GM18907 (cell line): Measurements from ENCODE around the gene PML.

Experiments used
- ATAC-seq: cut with Tn5 transposase; IDR thresholded peaks from one replicate; pipeline ENCODE4 v1.9.1; 2021; ENCODE audit warnings: mild to moderate bottlenecking, moderate library complexity; ENCODE audit not compliant: unreplicated experiment

PML gene

DNA sequence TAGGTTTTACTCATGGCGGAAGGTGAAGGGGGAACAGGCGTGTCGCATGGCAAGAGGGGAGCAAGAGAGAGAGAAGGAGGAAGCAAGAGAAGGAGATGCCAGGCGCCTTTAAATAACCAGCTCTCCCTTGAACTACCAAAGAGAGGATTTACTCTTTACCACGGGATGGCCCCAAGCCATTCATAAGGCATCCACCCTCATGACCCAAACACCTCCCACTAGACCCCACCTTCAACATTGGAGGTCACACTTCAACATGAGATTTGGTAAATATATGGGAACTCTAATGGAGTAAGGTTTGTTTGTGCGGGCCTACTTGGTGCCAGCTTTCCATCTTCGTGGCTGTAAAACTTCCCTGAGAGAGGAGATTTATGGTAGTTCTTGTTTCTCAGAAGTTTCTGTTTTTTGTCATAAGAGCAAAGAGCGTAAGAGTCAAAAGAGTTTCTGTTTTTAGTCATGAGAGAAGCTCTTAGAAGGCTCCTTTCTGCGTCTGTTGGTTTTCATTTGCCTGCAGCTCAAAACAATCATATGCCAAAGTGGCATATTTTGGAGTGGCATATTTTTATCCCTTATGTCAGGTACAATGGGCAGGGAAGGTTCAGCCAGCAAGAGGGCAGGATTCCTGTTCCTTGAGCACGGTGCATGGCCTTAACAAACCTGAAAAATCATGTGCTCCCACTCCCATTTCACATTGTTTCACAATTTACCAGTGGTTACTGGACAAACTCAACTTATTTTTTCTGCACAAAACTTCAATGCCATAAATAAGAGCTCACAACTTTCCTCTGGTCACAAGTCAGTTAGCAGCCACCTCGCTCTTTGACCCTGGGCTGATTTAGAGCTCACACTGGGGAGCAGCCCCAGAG, 12.5 kb downstream of the PML start:
- ATAC-seq: no peak

- ATAC-seq: no peak
Observed at GRCh38 chr15:74007820-74008371, 13.4 kb downstream of the PML start.

GRCh38 chr15:74008901-74009300, 14.4 kb downstream of the PML start:
- no peak for ATAC-seq

GRCh38 chr15:74010929-74011540, 16.5 kb downstream of the PML start:
- ATAC-seq: no peak

DNA sequence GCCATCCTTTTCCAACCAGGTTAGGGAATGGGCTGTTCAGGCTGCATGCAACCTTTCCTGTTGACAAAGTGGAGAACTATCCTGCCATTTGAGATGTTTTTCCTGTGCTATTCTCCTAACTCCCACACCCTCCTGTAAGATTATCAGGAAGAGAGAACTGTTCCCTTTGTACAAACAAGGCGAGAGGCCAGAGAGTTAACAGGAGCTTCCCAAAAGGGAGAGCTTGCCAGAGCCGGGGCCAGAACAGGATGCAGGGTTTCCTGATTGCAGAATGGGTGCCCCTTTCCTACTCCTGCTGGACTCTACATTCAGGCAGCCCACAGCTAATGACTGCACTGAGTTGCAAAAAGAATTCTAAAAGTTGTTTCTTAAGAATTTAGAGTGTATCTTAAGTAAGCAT, 17.1 kb downstream of the PML start:
- ATAC-seq: no peak

DNA sequence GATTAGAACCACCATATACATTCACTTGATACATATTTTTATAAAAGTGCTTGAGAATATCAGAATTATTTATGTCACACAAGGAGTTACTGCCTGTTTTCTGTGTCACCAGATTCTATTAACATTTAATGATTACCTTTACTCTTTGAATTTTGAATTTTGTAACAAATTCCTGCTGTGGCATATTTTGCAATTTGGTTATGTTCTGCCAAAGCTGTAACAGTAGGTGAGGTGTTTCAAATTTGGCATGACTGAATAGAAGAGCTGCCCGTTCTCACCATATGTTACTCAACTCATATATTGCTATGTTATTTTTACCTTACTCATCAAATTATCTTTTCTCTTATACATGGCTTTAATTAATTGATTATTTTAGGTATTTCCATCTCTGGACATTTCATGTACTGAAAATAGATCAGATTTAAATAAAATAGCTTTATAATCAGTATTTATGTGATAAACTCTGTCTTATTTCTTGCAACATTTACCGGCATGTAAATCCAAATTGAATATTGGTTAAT, 18.9 kb downstream of the PML start:
- no peak for ATAC-seq

- no peak for ATAC-seq
Observed at GRCh38 chr15:74019734-74020133, 25.2 kb downstream of the PML start.

GRCh38 chr15:74022706-74023470, 28.4 kb downstream of the PML start:
- ATAC-seq: no peak

DNA sequence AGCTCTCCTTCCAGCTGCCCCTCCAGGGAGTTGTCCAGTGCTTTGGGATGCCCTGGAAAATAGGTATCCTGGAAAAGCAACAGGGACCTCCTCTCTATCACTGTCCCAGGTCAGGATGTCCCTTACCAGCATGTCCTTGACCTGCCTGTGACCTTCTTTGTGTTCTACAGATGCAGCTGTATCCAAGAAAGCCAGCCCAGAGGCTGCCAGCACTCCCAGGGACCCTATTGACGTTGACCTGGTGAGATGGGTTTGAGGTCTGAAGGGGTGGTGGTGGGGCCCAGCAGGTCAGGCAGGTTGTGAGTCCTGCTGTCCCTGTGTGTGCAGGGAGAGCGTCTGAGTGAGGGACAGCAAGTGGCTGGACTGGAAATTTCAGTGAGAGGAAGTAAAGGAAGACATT, 30.2 kb downstream of the PML start:
- no peak for ATAC-seq

DNA sequence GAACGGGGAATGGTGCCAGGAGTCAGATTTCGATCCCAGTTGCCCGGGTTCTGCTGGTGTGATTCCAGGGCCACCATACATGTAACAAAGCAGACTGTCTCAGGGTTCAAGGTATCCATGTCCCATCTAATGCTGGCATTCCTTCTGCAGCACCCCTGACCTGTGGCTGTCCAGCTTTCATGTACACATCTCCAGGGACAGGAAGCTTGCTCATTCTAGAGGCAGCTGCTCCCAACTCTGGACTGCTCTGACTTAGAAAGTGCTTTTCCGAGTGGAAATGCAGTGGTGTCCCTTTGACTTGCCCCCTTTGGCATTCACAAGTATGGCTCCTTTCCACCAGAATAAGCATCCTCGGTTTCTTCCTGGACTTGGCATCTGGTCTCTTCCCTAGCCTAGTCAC, 30.9 kb downstream of the PML start:
- ATAC-seq: no peak

DNA sequence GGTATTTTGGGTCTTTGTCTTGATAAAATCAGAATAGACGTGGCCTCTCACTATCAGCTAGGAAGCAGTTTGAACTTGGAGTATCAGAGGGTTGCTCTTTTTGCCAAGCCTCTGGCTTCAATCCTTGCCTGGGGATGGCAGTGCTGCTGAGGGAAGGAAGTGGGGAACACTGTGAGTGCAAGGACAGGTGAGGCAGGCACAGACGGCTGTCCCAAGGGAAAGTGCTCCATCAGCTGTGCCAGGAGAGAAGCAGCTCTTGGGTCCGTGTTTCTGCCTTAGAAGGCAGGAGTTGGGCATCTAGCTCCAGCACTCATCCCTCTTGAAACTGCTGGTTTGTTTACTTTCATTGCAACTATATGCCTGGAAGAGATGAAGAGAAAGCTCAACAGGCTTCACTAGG, 33.2 kb downstream of the PML start:
- ATAC-seq: no peak

DNA sequence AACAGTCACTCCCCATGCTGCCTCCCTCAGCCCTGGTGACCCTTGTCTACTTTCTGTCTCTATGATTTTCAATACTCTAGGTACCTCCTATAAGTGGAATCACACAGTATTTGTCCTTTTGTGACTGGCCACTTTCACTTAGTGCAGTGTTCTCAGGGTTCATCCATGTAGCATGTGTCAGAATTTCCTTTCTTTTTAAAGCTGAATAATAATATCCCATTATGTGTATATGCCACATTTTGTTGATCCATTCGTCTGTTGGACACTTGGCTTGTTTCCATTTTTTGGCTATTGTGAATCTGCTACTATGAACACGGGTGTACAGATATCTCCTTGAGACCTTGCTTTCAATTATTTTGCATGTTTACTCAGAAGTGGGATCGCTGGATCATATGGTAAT, 34.1 kb downstream of the PML start:
- ATAC-seq: no peak

DNA sequence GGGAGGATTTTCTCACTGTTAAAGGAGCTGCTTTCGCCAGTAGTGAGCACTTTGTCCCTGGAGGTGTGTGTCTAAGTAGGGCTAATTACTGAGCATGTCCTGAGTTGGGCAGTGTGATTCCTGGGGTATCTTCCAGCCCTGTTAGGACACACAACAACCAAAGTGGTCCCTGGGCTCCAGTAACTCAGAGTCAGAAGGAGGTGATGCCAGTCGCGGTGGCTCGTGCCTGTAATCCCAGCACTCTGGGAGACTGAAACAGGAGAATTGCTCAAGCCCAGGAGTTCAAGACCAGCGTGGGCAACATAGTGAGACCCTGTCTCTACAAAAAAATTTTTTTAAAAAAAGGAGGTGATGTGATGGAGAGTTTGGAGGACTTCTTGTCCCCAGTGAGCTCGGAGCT, 37.5 kb downstream of the PML start:
- no peak for ATAC-seq

DNA sequence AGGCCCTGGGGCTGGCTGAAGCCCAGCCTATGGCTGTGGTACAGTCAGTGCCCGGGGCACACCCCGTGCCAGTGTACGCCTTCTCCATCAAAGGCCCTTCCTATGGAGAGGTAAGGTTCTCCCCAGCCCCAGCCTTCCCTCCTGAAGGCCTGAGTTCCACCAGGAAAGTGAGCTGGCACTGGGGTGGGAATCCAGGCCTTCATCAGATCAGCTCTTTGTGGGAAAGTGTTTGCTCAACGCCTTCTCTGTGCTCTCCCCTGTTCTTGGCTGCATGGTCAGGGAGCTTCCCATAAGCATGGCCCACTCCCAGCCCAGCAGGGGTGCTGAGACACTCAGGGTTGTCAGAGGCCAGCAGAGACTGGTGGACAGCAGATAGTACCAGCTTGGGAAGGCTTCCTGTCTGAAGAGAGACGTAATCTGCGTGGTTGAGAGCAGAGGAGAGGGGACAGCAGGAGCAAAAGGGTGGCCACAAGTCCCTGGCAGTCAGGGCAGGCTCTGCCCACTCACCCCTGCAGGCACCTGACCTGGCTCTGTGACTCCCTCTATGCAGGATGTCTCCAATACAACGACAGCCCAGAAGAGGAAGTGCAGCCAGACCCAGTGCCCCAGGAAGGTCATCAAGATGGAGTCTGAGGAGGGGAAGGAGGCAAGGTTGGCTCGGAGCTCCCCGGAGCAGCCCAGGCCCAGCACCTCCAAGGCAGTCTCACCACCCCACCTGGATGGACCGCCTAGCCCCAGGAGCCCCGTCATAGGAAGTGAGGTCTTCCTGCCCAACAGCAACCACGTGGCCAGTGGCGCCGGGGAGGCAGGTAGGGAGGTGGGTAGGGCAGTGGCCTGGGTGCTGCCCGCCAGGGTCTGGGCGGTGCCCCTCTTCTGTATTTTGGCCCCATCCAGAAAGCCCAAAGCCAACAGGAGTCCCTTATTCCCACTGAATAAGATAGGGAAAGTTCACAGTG, 38.4 kb downstream of the PML start:
- ATAC-seq: no peak

GRCh38 chr15:74034206-74034755, 39.8 kb downstream of the PML start:
- no peak for ATAC-seq

- ATAC-seq: no peak
Observed at GRCh38 chr15:74035121-74036017, 40.9 kb downstream of the PML start.

- no peak for ATAC-seq
Observed at GRCh38 chr15:74036271-74037170, 42.0 kb downstream of the PML start.
